ENCODE results near the gene SSC5D. TPM values are rescaled to one million over a fixed set of nuclear protein-coding genes. Genes with fewer than 3 reads are reported as not detected.

Gene SSC5D
- total RNA-seq, 1 experiment from 2014 or later, result 0.26 TPM

DNA sequence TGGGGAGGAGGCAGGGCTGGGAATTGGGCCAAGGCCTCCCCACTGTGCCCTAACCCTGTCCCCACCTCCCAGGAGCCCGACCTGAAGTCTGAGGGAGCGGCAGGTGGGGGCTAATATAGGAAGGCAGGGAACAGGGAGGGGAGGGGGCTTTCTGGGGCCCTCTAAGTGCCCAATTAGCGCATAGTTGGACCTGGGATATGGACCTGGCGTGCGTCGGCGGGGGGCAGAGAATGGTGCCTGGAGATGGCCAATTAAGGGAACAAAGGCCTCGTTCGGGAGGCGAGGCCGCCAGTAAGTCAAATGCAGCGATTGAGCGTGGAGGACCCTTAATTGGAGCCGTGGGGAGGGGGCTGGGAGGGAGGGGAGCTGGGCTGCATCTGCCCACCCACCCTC lies 23.6 kb upstream of the SSC5D start, which contains the start of gene C19orf85:
Gene C19orf85, minus strand, starts transcription at position 90 of the 393 bp plus-strand sequence. CDS start 197 bp downstream, outside the sequence.
- Mint-ChIP-seq H3K4me3 (ENCODE audit: low read depth, unreplicated experiment) (no peak within 1 kb of the TSS), H3K4me1 (ENCODE audit: low read depth, unreplicated experiment) (peaks cover 48% of the 10 kb centered on the region), H3K27me3 (ENCODE audit: unreplicated experiment) (peaks cover 69% of the 10 kb centered on the region), H3K36me3 (ENCODE audit: insufficient read depth, unreplicated experiment) (peaks cover 30% of the 10 kb centered on the region), H3K27ac (ENCODE audit: unreplicated experiment) (no peak within 1 kb of the TSS), H3K9me3 (ENCODE audit: low read depth, unreplicated experiment) (no peaks in the 10 kb centered on the region)
- DNase-seq, result no peak
- TF ChIP-seq, protein P1, sequence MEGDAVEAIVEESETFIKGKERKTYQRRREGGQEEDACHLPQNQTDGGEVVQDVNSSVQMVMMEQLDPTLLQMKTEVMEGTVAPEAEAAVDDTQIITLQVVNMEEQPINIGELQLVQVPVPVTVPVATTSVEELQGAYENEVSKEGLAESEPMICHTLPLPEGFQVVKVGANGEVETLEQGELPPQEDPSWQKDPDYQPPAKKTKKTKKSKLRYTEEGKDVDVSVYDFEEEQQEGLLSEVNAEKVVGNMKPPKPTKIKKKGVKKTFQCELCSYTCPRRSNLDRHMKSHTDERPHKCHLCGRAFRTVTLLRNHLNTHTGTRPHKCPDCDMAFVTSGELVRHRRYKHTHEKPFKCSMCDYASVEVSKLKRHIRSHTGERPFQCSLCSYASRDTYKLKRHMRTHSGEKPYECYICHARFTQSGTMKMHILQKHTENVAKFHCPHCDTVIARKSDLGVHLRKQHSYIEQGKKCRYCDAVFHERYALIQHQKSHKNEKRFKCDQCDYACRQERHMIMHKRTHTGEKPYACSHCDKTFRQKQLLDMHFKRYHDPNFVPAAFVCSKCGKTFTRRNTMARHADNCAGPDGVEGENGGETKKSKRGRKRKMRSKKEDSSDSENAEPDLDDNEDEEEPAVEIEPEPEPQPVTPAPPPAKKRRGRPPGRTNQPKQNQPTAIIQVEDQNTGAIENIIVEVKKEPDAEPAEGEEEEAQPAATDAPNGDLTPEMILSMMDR (IDR thresholded peaks at IDR 0.05; ENCODE audit: unreplicated experiment), result no peak
- intact Hi-C loops (cut with micrococcal nuclease; ENCODE audit: unreplicated experiment), result loop anchor here (5.0 kb wide), 1 partner anchor 168 kb away; no protein-coding TSS in a partner anchor
- CTCF ChIA-PET, result no interaction called here
- no TSS peak for BruUV-seq (replicated peaks)

DNA sequence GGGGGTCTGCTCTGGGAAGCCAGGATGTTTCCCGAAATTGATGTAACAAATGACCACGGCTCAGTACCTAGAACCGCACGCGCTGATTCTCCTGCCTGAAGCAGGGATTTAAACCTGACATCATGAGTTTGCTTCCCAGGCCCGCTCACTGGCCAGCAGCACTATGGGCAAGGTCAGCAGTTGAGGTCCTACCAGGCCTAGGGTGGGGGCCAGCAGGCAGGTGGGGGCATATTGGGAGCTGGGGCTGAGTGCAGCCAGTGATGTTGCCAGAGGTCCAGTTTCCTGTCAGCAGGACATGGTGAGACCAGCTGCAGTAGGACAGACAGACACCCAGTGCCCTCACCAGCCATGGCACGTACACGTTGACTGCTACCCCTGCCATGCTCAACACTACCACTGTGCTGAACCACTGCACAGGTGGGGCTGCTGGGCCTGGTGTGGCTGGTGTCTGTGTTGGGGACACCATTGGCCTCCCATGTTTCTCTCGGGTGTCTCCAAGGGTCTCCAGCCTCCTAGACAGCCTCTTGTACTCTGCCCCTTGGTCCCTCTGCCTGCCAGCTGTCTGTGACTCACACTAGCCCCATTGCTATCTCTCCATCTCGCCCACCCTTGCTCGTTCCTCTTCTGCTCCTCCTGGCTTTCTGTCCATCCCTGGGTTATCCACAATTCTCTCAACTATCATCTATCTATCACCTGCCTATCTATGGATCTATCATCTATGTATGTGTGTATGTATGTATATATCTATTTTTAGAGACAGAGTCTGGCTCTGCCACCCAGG lies 22.6 kb upstream of the SSC5D start:
- no TSS peak for BruUV-seq (replicated peaks)
- TF ChIP-seq, protein P1 (IDR thresholded peaks at IDR 0.05; ENCODE audit: unreplicated experiment), result no peak
- Mint-ChIP-seq H3K36me3 (ENCODE audit: insufficient read depth, unreplicated experiment) (peaks cover 24% of the 10 kb centered on the region), H3K4me1 (ENCODE audit: low read depth, unreplicated experiment) (peaks cover 39% of the 10 kb centered on the region), H3K27me3 (ENCODE audit: unreplicated experiment) (peaks cover 69% of the 10 kb centered on the region), H3K27ac (ENCODE audit: unreplicated experiment) (no peak overlapping the region), H3K9me3 (ENCODE audit: low read depth, unreplicated experiment) (no peaks in the 10 kb centered on the region), H3K4me3 (ENCODE audit: low read depth, unreplicated experiment) (no peak overlapping the region)
- DNase-seq, result no peak
- CTCF ChIA-PET, result no interaction called here
- intact Hi-C loops (cut with micrococcal nuclease; ENCODE audit: unreplicated experiment), result loop anchor here (5.0 kb wide), 1 partner anchor 167 kb away; no protein-coding TSS in a partner anchor

DNA sequence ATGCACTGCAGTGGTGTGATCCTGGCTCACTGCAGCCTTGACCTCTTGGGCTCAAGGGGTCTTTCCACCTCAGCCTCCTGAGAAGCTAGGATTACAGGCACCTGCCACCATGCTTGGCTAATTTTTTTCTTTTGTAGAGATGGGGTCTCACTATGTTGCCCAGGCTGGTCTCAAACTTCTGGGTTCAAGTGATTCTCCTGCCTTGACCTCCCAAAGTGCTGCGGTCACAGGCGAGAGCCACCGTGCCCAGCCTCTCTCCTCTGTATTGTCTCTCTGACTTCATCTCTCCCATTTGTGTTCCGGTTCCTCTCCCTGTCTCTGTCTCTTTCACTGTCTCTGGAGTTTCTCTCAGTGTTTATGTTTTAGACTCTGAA lies 22.0 kb upstream of the SSC5D start:
- CTCF ChIA-PET, result interaction anchor here (2.1 kb wide), 1 partner anchor 10 kb away, joined by 17 read pairs; the partner anchor contains the start of gene ZNF628
- no peak overlapping the region for H3K4me3 Mint-ChIP-seq (ENCODE audit: low read depth, unreplicated experiment)
- intact Hi-C loops (cut with micrococcal nuclease; ENCODE audit: unreplicated experiment), result loop anchor here (5.0 kb wide), 1 partner anchor 166 kb away; no protein-coding TSS in a partner anchor
- no peak for DNase-seq
- no peaks in the 10 kb centered on the region for H3K9me3 Mint-ChIP-seq (ENCODE audit: low read depth, unreplicated experiment)
- peaks cover 42% of the 10 kb centered on the region for H3K4me1 Mint-ChIP-seq (ENCODE audit: low read depth, unreplicated experiment)
- no TSS peak for BruUV-seq (replicated peaks)
- peaks cover 18% of the 10 kb centered on the region for H3K36me3 Mint-ChIP-seq (ENCODE audit: insufficient read depth, unreplicated experiment)
- TF ChIP-seq, protein P1 (IDR thresholded peaks at IDR 0.05; ENCODE audit: unreplicated experiment), result no peak
- H3K27ac Mint-ChIP-seq (ENCODE audit: unreplicated experiment), result no peak overlapping the region
- H3K27me3 Mint-ChIP-seq (ENCODE audit: unreplicated experiment), result peaks cover 66% of the 10 kb centered on the region

DNA sequence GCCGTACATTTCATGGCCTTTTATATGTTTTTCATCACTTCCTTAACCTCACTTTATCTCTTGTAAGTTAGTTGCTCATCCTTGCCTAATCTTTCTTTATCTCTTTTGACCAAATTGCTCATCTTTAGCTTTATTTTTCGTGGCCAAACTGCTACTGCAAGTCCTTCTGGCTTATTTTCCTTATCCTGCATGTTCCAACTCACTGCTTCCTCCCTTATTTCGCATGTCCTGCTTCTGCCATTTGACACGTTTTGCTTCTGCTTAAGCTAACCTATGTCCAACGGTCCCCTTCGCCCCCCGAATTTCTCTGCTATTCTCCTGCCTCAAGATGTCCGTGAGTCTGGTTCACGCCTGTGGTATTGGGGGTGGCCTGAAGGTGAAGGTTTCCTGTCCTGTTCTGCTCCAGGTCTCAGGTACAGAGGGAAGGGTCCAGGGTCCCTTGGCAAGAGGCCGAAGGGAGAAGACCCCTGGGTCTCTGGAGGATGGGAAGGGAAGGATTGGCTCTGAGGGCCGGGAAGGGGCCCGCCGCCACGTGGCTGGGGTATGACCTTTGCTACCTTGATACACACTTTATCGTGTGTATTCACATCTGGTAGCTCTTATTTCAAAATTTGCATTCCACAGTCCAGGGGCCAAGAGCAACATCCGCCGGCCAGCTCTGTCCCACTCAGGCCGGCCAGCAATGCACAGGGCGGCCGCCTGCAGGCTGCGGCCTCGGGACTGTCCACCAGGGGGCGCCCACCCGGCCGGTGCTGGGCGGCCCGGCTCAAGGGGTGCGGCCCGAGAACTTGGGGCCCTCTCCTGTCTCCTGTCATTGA lies 20.8 kb upstream of the SSC5D start:
- intact Hi-C loops (cut with micrococcal nuclease; ENCODE audit: unreplicated experiment), result loop anchor here (1.0 to 5.0 kb wide), 2 partner anchors 36 to 165 kb away; no protein-coding TSS in a partner anchor
- H3K27ac Mint-ChIP-seq (ENCODE audit: unreplicated experiment), result no peak overlapping the region
- peaks cover 33% of the 10 kb centered on the region for H3K4me1 Mint-ChIP-seq (ENCODE audit: low read depth, unreplicated experiment)
- CTCF ChIA-PET, result interaction anchor here (0.6 to 2.8 kb wide), 13 partner anchors 8 to 388 kb away, joined by 3 to 25 read pairs (median 4); partner anchors contain the start of genes NAT14, ZNF628 and ZNF784
- DNase-seq, result peak; percentile 90
- BruUV-seq (replicated peaks), result no TSS peak
- no peaks in the 10 kb centered on the region for H3K9me3 Mint-ChIP-seq (ENCODE audit: low read depth, unreplicated experiment)
- TF ChIP-seq, protein P1 (IDR thresholded peaks at IDR 0.05; ENCODE audit: unreplicated experiment), result peak; percentile 99
- H3K27me3 Mint-ChIP-seq (ENCODE audit: unreplicated experiment), result peaks cover 54% of the 10 kb centered on the region
- no peak overlapping the region for H3K4me3 Mint-ChIP-seq (ENCODE audit: low read depth, unreplicated experiment)
- H3K36me3 Mint-ChIP-seq (ENCODE audit: insufficient read depth, unreplicated experiment), result peaks cover 6% of the 10 kb centered on the region

Measured in Calu3 (cell line).